Stimulated activated CD4-positive, alpha-beta T cell treated with anti-CD3 and anti-CD28 coated beads, Interleukin-1b, Interleukin-23, amount 100 ng/mL, for 24 hours (primary cell): ENCODE data around the gene ADIRF.
"Not testable (repeated sequence)": the region's sequence is repeated elsewhere in the genome, so short reads cannot be mapped to it uniquely, and the experiment has no call there.

Source experiments
- DNase-seq, 4 experiments: peaks; one replicate each; pipeline ENCODE4 v3.0.0-alpha.2; 2020; ENCODE audit warnings: low read depth in 4 of 4, low spot score in 1 of 4

ADIRF gene

DNA sequence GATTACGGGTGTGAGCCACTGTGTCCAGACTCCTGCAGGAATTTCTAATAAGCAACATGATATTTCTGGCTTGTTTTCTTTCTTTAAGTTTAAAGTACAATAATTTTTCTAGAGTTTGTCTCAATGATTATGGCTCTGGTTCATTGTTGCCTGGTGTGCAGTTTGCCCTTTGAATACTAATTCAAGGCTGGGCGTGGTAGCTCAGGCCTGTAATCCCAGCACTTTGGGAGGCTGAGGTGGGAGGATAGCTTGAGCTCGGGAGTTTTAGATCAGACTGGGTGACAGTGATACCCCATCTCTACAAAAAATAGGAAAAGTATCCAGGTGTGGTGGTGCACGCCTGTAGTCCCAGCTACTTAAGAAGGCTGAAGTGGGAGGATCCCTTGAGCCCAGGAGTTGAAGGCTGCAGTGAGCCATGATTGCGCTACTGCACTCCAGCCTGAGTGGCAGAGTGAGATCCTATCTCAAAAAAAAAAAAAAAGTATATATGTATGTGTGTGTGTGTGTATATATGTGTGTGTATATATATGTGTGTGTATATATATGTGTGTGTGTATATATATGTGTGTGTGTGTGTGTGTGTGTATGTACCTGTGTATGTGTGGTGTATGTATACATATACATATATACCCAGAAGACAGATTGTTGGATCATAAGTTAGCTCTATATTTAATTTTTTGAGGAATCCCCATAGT lies 8.2 kb downstream of the ADIRF start:
- DNase-seq, result no peak

DNA sequence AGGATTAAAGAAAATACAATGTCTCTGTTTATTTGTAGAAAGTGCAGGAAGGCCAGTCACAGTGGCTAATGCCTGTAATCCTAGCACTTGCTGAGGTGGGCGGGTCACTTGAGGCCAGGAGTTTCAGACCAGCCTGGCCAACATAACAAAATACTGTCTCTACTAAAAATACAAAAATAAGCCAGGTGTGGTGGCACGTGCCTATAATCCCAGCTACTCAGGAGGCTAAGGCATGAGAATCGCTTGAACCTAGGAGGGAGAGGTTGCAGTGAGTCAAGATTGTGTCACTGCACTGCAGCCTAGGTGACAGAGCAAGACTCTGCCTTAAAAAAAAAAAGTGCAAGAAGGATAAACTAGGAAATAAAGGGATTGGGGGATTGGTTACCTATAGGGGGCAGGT lies 10.2 kb downstream of the ADIRF start:
- DNase-seq, result not testable (repeated sequence)

DNA sequence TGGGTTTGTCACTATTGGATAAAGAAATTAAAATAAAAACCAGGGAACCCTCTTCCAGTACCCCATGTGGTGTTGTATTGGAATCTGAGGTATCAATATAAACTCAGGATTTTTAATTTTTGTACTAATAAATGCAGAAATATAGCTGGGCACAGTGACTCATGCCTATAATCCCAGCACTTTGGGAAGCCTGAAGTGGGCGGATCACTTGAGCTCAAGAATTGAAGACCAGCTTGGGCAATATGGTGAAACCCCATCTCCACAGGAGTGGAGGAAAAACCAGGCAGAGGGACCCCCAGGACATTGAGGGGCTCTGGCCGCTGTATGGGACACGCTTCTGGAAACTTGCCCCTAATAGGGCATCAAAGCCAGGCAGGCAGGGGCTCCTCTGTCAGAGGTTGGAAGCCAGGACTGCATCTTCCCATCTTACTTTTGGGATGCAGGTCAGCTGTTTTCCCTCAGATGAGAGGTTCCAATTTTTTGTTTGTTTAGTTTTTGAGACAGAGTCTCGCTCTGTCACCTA lies 11.1 kb downstream of the ADIRF start:
- DNase-seq, result no peak

DNA sequence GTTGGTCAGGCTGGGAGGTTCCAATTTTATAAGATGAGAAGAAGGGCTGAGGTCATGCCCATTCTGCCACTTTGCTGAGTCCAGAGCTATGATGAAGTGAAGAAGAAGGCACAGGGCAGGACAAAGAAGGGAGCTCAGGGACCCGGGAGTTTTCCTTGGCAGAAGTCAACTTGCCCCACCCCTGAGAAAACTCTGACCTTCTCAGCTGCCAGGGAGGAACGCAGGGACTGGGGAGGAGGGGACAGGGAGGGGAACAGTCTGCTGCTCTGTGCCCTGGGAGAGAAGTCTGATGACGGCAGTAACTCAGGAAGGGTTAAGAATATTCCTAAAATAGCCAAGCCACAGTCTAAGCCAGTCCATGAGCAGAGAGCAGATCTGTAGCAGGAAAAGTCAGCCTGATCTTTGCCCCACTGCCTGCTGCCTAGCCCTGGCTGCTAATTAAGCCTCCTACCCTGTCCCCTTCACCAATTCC lies 11.7 kb downstream of the ADIRF start:
- no peak for DNase-seq

DNA sequence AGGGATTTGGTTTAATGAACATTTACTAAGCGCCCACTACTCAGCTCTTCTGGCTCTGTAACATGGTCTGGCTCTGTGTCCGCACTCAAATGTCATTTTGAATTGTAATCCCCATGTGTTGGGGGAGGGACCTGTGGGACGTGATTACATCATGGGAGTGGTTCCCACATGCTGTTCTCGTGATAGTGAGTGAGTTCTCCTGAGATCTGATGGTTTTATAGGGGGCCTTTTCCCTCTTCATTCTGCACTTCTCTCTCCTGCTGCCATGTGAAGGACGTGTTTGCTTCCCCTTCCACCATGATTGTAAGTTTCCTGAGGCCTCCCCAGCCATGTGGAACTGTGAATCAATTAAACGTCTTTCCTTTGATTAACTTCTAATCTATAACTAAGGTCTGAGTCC lies 12.7 kb downstream of the ADIRF start:
- DNase-seq, result not testable (repeated sequence)

DNA sequence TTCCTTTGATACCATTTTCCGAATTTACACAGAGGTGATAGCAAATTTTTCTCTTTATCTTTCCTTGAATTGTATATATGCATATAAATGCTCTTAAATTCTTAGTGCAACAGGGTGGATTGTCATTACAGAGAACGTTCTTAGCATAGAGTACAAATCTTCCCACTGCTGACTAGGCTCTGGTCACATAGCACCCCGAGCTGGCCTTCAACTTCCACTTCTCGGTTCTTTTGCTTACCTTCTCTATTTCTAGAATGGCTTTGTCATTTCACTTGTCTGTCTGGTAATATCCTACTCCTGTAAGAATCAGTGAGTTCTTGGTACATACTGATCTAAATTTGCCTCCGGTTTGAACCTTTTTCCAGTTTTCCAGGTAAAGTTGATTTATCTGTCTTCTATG lies 13.4 kb downstream of the ADIRF start:
- no peak for DNase-seq

DNA sequence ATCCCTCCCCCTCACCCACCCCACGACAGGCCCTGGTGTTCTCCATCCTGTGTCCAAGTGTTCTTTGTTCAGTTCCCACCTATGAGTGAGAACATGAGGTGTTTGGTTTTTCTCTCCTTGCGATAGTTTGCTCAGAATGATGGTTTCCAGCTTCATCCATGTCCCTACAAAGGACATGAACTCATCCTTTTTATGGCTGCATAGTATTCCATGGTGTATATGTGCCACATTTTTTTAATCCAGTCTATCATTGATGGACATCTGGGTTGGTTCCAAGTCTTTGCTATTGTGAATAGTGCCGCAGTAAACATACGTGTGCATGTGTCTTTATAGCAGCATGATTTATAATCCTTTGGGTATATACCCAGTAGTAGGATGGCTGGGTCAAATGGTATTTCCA lies 16.2 kb downstream of the ADIRF start:
- not testable (repeated sequence) for DNase-seq

DNA sequence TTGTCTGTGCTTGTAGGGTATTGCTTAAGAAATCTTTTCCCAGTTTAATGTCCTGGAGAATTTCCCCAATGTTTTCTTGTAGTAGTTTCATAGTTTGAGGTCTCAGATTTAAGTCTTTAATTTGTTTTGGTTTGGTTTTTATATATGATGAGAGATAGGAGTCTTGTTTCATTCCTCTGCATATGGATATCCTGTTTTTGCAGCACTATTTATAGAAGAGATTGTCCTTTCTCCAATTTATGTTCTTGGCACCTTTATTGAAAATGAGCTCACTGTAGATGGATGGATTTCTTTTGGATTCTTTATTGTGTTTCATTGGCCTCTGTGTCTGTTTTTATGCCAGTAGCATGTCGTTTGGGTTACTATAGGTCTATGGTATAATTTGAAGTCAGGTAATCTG lies 20.2 kb downstream of the ADIRF start:
- no peak for DNase-seq

DNA sequence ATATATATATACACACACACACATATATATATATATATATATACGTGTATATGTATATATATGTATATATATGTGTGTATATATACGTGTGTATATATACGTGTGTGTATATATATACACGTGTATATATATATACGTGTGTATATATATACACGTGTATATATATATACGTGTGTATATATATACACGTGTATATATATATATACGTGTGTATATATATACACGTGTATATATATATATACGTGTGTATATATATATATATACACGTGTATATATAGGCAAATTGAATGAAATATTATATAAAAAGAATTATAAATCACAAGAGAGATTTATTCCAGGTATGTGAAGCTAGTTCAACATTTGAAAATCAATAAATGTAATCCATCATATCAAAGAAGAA lies 23.1 kb downstream of the ADIRF start:
- DNase-seq, result not testable (repeated sequence)

DNA sequence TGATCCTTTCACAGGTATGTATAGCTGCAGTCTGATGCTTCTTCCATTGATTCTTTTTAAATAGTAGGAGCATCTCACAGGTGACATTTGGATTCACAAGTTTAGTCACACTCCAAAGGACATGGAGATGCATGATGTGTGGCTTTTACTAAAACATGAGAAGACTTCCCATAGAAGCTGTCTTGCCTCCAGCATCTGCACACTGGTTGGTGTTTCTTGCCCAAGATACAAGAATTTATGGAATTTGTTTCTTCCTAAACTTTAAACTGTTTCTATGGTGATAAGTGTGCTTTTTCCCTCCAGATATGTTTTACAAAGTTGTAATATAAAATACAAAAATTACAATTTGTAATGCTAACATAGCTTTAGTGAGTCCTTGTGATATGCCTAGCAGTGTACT lies 24.2 kb downstream of the ADIRF start:
- DNase-seq, result no peak

DNA sequence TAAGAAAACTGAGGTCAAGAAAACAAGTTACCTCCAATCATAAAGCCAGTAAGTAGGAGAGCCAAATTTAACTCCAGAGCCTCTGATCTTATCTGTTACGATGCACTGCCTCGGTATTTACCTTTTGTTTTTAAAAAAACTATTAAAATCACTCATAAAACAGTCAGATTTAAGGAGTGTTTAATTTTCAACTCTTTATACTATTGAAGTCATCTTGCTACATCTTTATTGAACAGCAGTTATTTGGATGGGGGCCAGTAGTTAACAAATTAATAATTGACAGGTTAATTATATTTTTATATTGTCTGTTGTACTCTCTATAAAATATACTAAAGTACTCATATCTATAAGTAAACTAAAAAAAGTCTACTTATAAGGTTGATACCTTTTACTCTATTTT lies 24.6 kb downstream of the ADIRF start:
- no peak for DNase-seq

DNA sequence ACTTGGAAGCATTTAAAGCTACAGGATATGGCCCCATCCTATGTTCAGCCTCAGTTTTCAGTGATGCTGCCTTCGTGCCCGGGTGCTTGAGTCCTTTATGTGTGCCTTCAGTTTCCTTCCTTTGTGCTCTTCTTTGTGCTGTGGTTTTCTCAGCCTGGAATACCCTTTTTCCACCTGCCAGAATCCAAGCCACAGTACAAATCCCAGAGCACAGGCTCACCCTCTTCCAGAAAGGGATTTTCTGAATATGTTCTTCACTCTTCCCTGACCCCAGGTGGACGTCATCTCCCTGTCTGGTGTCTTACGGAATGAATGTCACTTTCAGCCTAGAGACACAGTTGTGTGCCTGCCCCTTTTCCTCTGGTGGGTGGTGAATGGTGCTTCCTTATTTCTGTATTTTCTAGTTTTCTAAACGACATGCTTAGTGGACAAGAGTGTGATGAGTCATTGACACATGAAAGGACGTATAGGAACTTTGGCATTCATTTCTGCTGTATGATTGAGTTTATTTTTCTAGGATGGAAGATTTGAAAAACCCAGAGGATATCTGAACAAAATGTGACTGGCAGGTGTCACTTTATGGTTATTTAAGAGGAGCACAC lies 31.6 kb downstream of the ADIRF start:
- DNase-seq, result not testable (repeated sequence)

DNA sequence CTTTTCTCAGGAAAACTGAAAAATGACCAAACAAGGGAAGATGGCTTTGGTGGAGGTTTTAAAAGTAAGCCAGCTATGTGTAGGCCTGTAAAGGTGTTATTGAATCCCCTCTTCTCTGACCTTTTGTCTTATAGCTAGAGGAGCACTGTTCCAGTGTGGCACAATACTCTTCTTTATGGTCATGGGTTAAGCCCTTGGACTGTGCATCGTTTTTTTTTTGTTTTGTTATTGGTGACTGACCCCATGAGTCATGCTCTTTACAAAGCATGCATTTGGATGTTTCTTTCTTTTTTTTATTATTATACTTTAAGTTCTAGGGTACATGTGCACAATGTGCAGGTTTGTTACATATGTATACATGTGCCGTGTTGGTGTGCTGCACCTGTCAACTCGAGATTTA lies 32.2 kb downstream of the ADIRF start:
- no peak for DNase-seq

DNA sequence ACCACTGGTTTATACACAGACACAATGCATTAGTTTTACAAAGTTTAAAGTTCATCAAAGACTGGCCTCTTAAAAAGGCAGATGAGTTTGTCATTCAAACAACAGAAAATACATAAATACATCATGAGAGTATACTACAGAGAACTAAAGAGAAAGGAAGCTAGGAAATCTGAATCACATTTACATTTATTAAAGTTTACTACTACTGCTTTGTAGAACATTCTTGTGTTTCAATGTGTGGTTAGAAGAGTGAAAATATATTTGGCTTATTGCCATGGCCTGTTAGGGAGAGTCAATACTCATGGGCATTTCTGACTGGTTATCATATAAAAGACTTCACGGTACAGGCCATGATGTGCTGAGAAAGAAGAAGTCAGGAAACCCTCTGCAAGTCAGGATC lies 38.8 kb downstream of the ADIRF start:
- not testable (repeated sequence) for DNase-seq

DNA sequence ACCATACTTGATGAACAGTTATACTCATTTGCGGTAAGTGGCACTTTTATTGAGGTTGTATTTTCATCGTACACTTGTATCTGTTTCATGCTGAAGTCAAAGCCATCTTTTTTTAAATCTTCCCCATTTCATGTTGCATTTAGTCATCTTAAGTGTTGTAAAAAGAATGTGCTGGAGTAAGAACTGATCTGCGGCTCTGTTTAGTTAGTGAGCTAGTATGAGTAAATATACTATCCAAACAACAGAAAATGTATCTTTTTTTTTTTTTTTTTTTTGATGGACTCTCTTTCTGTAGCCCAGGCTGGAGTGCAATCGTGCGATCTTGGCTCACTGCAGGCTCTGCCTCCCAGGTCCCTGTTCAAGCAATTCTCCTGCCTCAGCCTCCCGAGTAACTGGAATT lies 39.4 kb downstream of the ADIRF start:
- not testable (repeated sequence) for DNase-seq

DNA sequence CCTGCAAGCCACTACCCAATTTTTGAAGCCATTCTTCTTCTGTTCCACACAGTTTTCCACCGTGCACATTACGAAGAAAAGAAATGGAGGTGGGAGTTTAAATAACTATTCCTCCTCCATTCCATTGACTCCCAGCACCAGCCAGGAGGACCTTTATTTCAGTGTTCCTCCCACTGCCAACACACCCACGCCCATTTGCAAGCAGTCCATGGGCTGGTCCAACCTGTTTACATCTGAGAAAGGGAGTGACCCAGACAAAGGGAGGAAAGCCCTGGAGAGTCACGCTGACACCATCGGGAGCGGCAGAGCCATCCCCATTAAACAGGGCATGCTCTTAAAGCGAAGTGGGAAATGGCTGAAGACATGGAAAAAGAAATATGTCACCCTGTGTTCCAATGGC lies 40.0 kb downstream of the ADIRF start:
- not testable (repeated sequence) for DNase-seq

DNA sequence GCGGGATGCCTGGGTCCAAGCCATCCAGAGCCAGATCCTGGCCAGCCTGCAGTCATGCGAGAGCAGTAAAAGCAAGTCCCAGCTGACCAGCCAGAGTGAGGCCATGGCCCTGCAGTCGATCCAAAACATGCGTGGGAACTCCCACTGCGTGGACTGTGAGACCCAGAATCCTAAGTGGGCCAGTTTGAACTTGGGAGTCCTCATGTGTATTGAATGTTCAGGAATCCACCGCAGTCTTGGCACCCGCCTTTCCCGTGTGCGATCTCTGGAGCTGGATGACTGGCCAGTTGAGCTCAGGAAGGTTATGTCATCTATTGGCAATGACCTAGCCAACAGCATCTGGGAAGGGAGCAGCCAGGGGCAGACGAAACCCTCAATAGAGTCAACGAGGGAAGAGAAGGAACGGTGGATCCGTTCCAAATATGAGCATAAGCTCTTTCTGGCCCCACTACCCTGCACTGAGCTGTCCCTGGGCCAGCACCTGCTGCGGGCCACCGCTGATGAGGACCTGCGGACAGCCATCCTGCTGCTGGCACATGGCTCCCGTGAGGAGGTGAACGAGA lies 40.9 kb downstream of the ADIRF start:
- DNase-seq, result not testable (repeated sequence)

DNA sequence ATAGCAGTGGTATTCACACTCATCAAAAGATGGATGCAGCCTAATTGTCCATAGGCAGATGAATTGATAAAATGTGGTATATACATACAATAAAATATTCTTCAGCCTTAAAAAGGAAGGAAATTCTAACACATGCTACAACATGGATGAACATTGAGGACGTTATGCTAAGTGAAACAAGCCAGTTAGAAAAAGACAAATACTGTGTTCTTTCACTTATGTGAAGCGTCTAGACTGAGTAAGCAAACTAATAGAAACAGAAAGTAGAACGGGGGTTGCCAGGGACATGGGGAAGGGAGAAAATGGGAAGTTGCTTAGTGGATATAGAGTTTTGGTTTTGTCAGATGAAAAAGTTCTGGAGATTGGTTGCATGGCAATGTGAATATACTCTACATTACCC lies 45.2 kb downstream of the ADIRF start:
- DNase-seq, result not testable (repeated sequence)

DNA sequence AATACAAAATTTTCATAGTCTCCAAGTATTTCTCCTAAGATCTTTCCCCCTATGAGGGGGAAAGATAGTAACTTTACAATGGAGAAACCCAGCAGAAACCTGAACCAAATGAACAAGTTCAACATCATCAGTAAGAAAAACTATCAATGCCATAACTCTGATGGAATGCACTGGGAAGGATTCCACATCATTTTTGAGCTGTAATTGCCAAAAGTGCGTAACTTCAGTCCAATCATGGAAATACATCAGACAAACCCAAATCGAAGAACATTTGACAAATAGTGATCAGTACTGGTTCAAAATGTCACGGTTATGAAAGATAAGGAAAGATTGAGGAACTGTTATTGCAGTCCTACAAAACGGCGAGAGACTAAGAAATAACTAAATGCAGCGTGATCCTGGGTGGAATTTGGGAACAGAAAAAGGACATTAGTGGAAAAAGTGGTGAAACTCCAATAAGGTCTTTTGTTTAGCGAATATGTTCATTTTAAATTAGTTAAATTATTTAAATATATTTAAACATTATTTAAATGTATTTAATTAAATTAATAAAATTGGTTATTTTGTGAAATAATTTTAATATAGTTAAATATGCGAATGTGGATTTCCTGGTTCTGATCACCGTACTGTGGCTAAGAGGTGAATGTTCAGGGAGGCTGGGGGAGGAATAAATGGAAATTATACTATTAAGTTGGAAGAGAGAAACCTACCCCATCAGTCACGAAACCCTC lies 46.9 kb downstream of the ADIRF start:
- DNase-seq, result not testable (repeated sequence)

DNA sequence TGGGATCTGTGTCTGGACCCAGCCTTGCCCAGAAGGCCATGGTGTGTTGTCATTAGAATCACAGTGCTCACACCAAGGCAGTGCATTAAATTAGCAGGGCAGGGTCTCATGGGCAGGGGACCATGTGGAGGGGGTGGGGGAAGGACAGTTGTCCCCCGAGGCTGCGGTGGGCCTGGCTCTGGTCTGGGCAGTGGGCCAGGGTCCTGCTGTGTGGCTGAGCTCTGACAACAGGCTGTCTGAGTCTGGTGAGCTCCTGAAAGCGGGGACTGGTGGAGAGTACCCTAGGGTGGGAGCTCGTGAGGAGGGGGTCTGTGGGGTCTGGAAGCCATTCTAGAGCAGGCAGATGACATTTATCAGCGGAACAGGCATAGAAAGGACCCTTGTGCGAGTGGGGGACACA lies 49.8 kb downstream of the ADIRF start:
- not testable (repeated sequence) for DNase-seq

DNA sequence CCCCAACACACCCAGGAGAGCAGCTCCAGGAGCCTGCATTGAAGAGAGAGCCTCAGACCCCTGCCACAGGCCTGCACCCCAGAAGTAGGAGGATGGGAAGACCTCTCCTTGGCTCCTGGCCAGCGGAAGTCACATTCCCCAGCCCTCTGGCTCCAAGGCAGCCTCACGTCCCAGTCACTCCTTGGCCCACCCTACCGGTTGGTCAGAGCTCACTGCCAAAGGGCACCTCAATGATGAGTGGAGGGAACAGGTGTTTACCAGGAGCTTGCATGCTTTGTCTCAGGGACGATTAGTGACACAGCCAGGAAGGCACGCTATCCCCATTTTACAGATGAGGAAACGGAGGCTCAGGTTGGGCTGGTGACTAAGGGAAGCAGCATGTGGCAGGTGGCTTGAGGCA lies 50.8 kb downstream of the ADIRF start:
- not testable (repeated sequence) for DNase-seq

DNA sequence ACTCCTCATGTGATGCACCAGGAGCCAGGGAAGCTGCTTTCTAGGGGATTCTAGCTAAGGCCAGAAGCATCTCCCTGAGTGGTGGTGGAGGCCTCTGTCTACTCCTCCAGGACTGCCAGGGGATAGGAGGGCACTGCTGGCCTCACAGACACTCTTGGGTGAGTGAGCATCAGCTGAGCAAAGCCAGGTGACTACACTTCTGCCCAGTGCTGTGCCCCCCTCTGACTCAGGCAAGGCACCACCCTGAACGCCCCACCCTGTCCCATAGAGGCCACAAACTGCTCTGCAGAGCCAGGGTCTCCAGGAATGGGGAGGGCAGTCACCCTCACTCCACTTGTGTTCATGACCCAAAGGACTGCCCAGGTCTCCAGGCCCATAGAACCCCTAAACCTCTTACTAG lies 51.2 kb downstream of the ADIRF start:
- DNase-seq, result not testable (repeated sequence)
